ENCODE results near the gene PLCD3.

Gene PLCD3

DNA sequence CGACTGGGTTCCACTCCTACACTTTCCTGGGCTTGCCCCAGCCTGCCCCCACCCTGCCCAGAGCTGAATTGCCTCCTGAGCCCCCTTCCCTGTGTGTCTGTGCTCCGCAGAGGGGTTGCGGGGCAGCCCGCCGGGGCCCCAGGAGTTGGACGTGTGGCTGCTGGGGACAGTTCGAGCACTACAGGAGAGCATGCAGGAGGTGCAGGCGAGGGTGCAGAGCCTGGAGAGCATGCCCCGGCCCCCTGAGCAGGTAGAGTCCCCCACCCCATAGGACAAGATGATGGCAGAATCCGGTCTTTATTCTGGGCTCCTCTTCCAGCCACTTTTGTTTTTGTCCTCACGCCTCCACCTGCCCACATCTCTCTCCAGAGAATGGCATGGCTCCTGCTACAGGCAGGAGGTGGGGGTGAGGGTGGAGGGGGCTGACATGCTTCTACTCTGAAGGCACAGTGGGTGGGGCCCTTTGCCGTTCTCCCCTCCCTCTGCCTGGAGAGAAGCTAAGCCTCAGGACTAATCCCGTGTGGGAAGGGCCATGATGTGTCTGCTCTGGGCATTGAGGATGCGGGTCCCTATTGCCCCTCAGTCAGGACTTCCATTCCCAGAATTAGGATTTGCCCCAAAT is 6.7 kb upstream of the PLCD3 start:
- no peaks in the 10 kb centered on the region for H3K9me3 ChIP-seq (ENCODE audit: insufficient read depth, low read length)
- H3K9ac ChIP-seq (ENCODE audit: low read length) = no peak overlapping the region

GRCh38 chr17:45137561-45138305 is 5.4 kb upstream of the PLCD3 start:
- H3K4me1 ChIP-seq (ENCODE audit: low read length) = peaks cover 8% of the 10 kb centered on the region
- H3K27ac ChIP-seq (ENCODE audit: low read length) = no peak overlapping the region
- no peak overlapping the region for H3K4me2 ChIP-seq (ENCODE audit: low read length)
- H3K27me3 ChIP-seq (ENCODE audit: low read depth, low read length) = no peaks in the 10 kb centered on the region
- no peak overlapping the region for H3K9ac ChIP-seq (ENCODE audit: low read length)
- no peak overlapping the region for H3K4me3 ChIP-seq (ENCODE audit: low read length)
- no peaks in the 10 kb centered on the region for H3K9me3 ChIP-seq (ENCODE audit: insufficient read depth, low read length)
- no peaks in the 10 kb centered on the region for H3K36me3 ChIP-seq (replicated peaks; ENCODE audit: low read depth, low read length)
- TF ChIP-seq EZH2phosphoT487 (IDR thresholded peaks at IDR 0.05; ENCODE audit: low read depth) (no peak), CTCF (IDR thresholded peaks at IDR 0.05; ENCODE audit: low read depth, low read length) (no peak)
- no peak overlapping the region for H2AFZ ChIP-seq (ENCODE audit: low read depth, low read length)
- H3K79me2 ChIP-seq (ENCODE audit: low read length) = no peaks in the 10 kb centered on the region
- H4K20me1 ChIP-seq (ENCODE audit: insufficient read depth, low read length) = no peaks in the 10 kb centered on the region

More for the DNA sequence above, 6.7 kb upstream of the PLCD3 start:
- no peak for TF ChIP-seq CTCF (IDR thresholded peaks at IDR 0.05; ENCODE audit: low read depth, low read length)
- TF ChIP-seq EZH2phosphoT487 (IDR thresholded peaks at IDR 0.05; ENCODE audit: low read depth) = no peak
- H3K4me3 ChIP-seq (ENCODE audit: low read length) = no peak overlapping the region
- H3K27ac ChIP-seq (ENCODE audit: low read length) = no peak overlapping the region
- no peak overlapping the region for H2AFZ ChIP-seq (ENCODE audit: low read depth, low read length)
- H4K20me1 ChIP-seq (ENCODE audit: insufficient read depth, low read length) = no peaks in the 10 kb centered on the region
- H3K27me3 ChIP-seq (ENCODE audit: low read depth, low read length) = no peaks in the 10 kb centered on the region
- no peaks in the 10 kb centered on the region for H3K36me3 ChIP-seq (replicated peaks; ENCODE audit: low read depth, low read length)
- H3K79me2 ChIP-seq (ENCODE audit: low read length) = no peaks in the 10 kb centered on the region
- H3K4me1 ChIP-seq (ENCODE audit: low read length) = peaks cover 8% of the 10 kb centered on the region
- no peak overlapping the region for H3K4me2 ChIP-seq (ENCODE audit: low read length)

- no peaks in the 10 kb centered on the region for H3K27me3 ChIP-seq (ENCODE audit: low read depth, low read length)
- no peaks in the 10 kb centered on the region for H3K36me3 ChIP-seq (replicated peaks; ENCODE audit: low read depth, low read length)
- no peak overlapping the region for H3K4me3 ChIP-seq (ENCODE audit: low read length)
- H3K9ac ChIP-seq (ENCODE audit: low read length) = no peak overlapping the region
- no peak overlapping the region for H3K27ac ChIP-seq (ENCODE audit: low read length)
- H3K4me2 ChIP-seq (ENCODE audit: low read length) = no peak overlapping the region
- no peaks in the 10 kb centered on the region for H4K20me1 ChIP-seq (ENCODE audit: insufficient read depth, low read length)
- peaks cover 8% of the 10 kb centered on the region for H3K4me1 ChIP-seq (ENCODE audit: low read length)
- no peak overlapping the region for H2AFZ ChIP-seq (ENCODE audit: low read depth, low read length)
- H3K79me2 ChIP-seq (ENCODE audit: low read length) = no peaks in the 10 kb centered on the region
- no peak for TF ChIP-seq EZH2phosphoT487 (IDR thresholded peaks at IDR 0.05; ENCODE audit: low read depth)
- no peak for TF ChIP-seq CTCF (IDR thresholded peaks at IDR 0.05; ENCODE audit: low read depth, low read length)
- no peaks in the 10 kb centered on the region for H3K9me3 ChIP-seq (ENCODE audit: insufficient read depth, low read length)
These were observed 4.7 kb upstream of the PLCD3 start for GRCh38 chr17:45136846-45137560.

All from OCI-LY3 (cell line).